ENCODE data around the gene EID2.

DNA sequence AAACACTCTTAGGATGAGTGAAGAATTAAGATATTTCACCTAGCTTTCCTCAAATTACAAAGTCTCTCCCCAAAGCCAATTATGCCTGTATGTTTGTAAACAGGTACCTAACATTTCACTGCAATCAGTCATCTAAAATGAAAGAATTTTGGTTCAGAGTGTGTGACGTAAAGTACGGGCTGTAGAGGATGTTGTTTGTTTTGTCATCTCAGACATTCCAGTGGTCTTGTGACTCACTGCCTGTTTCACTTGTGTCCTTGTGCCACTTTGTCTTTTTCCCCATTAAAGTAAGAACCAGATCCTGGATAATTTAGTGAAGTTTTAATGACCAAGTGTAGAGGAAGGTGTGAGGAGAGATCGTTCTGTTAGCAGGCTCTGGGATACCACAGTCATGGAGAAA lies 28.6 kb upstream of the EID2 start:
- TF ChIP-seq ZNF501 (CRISPR knock-in tag; IDR thresholded peaks at IDR 0.05) (no peak), EZH2 (conservative IDR thresholded peaks at IDR 0.05; ENCODE audit: low read depth, low read length) (no peak), ATF1 (CRISPR knock-in tag; IDR thresholded peaks at IDR 0.05) (no peak)
- TF ChIP-seq, protein P1, sequence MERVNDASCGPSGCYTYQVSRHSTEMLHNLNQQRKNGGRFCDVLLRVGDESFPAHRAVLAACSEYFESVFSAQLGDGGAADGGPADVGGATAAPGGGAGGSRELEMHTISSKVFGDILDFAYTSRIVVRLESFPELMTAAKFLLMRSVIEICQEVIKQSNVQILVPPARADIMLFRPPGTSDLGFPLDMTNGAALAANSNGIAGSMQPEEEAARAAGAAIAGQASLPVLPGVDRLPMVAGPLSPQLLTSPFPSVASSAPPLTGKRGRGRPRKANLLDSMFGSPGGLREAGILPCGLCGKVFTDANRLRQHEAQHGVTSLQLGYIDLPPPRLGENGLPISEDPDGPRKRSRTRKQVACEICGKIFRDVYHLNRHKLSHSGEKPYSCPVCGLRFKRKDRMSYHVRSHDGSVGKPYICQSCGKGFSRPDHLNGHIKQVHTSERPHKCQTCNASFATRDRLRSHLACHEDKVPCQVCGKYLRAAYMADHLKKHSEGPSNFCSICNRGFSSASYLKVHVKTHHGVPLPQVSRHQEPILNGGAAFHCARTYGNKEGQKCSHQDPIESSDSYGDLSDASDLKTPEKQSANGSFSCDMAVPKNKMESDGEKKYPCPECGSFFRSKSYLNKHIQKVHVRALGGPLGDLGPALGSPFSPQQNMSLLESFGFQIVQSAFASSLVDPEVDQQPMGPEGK (CRISPR knock-in tag; IDR thresholded peaks at IDR 0.05), result no peak

Measured in HepG2 (cell line).